AG09309 (cell line): ENCODE measurements around the gene NOX5.
A peak's percentile ranks its signal among the peaks of the same experiment; 100 is the strongest.

Experiments used
- DNase-seq: peaks from one replicate; pipeline ENCODE4 v3.0.0-alpha.2; 2010; ENCODE audit warnings: low read depth
- H3K4me3 ChIP-seq: 2 replicates; pipeline ENCODE4 v1.5.1; 2011; ENCODE audit warnings: mild to moderate bottlenecking, low read depth, low read length, moderate library complexity; ENCODE audit not compliant: control insufficient read depth
- CTCF ChIP-seq: IDR thresholded peaks from 2 replicates; pipeline ENCODE4 v1.5.1; 2011; ENCODE audit warnings: mild to moderate bottlenecking, low read depth, low read length, inconsistent platforms; ENCODE audit not compliant: insufficient read depth, control insufficient read depth; ENCODE audit errors: missing control alignments

The NOX5 gene

GRCh38 chr15:69080295-69081248 is 66.1 kb downstream of the NOX5 start:
- TF ChIP-seq CTCF: no peak
- DNase-seq: no peak
- H3K4me3 ChIP-seq: no peak overlapping the region

- TF ChIP-seq CTCF: no peak
- no peak overlapping the region for H3K4me3 ChIP-seq
- no peak for DNase-seq
Measured at GRCh38 chr15:69081310-69082004, 67.0 kb downstream of the NOX5 start.

GRCh38 chr15:69082021-69082502 is 67.6 kb downstream of the NOX5 start:
- DNase-seq: peak; percentile 25
- no peak overlapping the region for H3K4me3 ChIP-seq
- no peak for TF ChIP-seq CTCF

- H3K4me3 ChIP-seq: no peak overlapping the region
- DNase-seq: no peak
- TF ChIP-seq CTCF: no peak
Measured at GRCh38 chr15:69082554-69082953, 68.1 kb downstream of the NOX5 start.

- TF ChIP-seq CTCF: no peak
- no peak overlapping the region for H3K4me3 ChIP-seq
- DNase-seq: no peak
Measured at GRCh38 chr15:69084404-69085030, 70.0 kb downstream of the NOX5 start.

- no peak for TF ChIP-seq CTCF
- no peak for DNase-seq
- no peak overlapping the region for H3K4me3 ChIP-seq
Measured at GRCh38 chr15:69085325-69086081, 71.0 kb downstream of the NOX5 start.
